Liver (tissue), 9 donors: ENCODE measurements around the gene DKKL1. TPM values are rescaled to one million over a fixed set of nuclear protein-coding genes. Genes with fewer than 3 reads are reported as not detected.

ENCODE experiments used
- DNase-seq: peaks from one replicate; pipeline ENCODE4 v3.0.0-alpha.2; 2017; ENCODE audit warnings: low spot score
- H3K27ac ChIP-seq, 2 donors: one replicate each; pipeline ENCODE4 v1.7.0; 2013; ENCODE audit warnings: inconsistent platforms in 2 of 2, low read length in 2 of 2, control low read depth in 1 of 2, low read depth in 1 of 2, mild to moderate bottlenecking in 1 of 2
- H3K27me3 ChIP-seq, 4 donors: one replicate each; pipeline versions ENCODE4 v1.6.1 to v1.7.0; 2013; ENCODE audit warnings: low read length in 3 of 4, inconsistent platforms in 1 of 4, mild to moderate bottlenecking in 1 of 4, moderate library complexity in 1 of 4; ENCODE audit not compliant: control insufficient read depth in 4 of 4, insufficient read depth in 4 of 4
- H3K36me3 ChIP-seq, 4 donors: one replicate each; pipeline versions ENCODE4 v1.6.1 to v1.7.0; 2013; ENCODE audit warnings: low read length in 3 of 4, mild to moderate bottlenecking in 3 of 4, low read depth in 1 of 4, moderate library complexity in 1 of 4; ENCODE audit not compliant: control insufficient read depth in 4 of 4, insufficient read depth in 3 of 4
- H3K4me1 ChIP-seq, 4 donors: one replicate each; pipeline versions ENCODE4 v1.6.1 to v1.7.0; 2013; ENCODE audit warnings: low read length in 3 of 4, mild to moderate bottlenecking in 3 of 4, moderate library complexity in 1 of 4; ENCODE audit not compliant: control insufficient read depth in 4 of 4, insufficient read depth in 4 of 4
- H3K4me3 ChIP-seq, 3 donors: one replicate each; pipeline versions ENCODE4 v1.6.1 to v1.7.0; 2013; ENCODE audit warnings: low read length in 3 of 3, control low read depth in 1 of 3, low read depth in 1 of 3, mild to moderate bottlenecking in 1 of 3
- H3K9ac ChIP-seq, 2 donors: one replicate each; pipeline ENCODE4 v1.7.0; 2013; ENCODE audit warnings: low read length in 2 of 2, mild to moderate bottlenecking in 2 of 2, moderate library complexity in 2 of 2, control low read depth in 1 of 2, low read depth in 1 of 2
- H3K9me3 ChIP-seq, 4 donors: one replicate each; pipeline versions ENCODE4 v1.6.1 to v1.7.0; 2013; ENCODE audit warnings: low read length in 3 of 4; ENCODE audit not compliant: control insufficient read depth in 4 of 4
- ATF3 ChIP-seq: IDR thresholded peaks from 2 replicates; pipeline ENCODE4 v1.6.1; 2016; ENCODE audit warnings: antibody characterized with exemption
- FOXA1 ChIP-seq: IDR thresholded peaks from 2 replicates; pipeline ENCODE4 v1.6.1; 2016; ENCODE audit warnings: antibody characterized with exemption
- FOXA2 ChIP-seq: IDR thresholded peaks from 2 replicates; pipeline ENCODE4 v1.6.1; 2016; ENCODE audit warnings: antibody characterized with exemption
- GABPA ChIP-seq, 2 donors: IDR thresholded peaks in 1 of 2; conservative IDR thresholded peaks in 1 of 2; 2 replicates each; pipeline ENCODE4 v1.6.1; 2016; ENCODE audit warnings: antibody characterized with exemption in 2 of 2, mild to moderate bottlenecking in 1 of 2, moderate library complexity in 1 of 2
- HNF4A ChIP-seq, 2 donors: conservative IDR thresholded peaks; 2 replicates each; pipeline ENCODE4 v1.6.1; 2016; ENCODE audit warnings: antibody characterized with exemption in 2 of 2, mild to moderate bottlenecking in 2 of 2
- JUND ChIP-seq, 2 donors: IDR thresholded peaks; 2 replicates each; pipeline ENCODE4 v1.6.1; 2016; ENCODE audit warnings: antibody characterized with exemption in 2 of 2
- MAX ChIP-seq: IDR thresholded peaks from 2 replicates; pipeline ENCODE4 v1.6.1; 2016; ENCODE audit warnings: antibody characterized with exemption
- NR2F2 ChIP-seq: IDR thresholded peaks from 2 replicates; pipeline ENCODE4 v1.6.1; 2016; ENCODE audit warnings: antibody characterized with exemption
- REST ChIP-seq: IDR thresholded peaks from 2 replicates; pipeline ENCODE4 v1.6.1; 2016; ENCODE audit warnings: antibody characterized with exemption, mild to moderate bottlenecking
- SP1 ChIP-seq: IDR thresholded peaks from 2 replicates; pipeline ENCODE4 v1.6.1; 2018; ENCODE audit warnings: antibody characterized with exemption, mild to moderate bottlenecking
- YY1 ChIP-seq: IDR thresholded peaks from 2 replicates; pipeline ENCODE4 v1.6.1; 2016; ENCODE audit warnings: antibody characterized with exemption, mild to moderate bottlenecking
- ZBTB33 ChIP-seq: IDR thresholded peaks from 2 replicates; pipeline ENCODE4 v1.6.1; 2016; ENCODE audit warnings: antibody characterized with exemption
- WGBS: extraction: QIAGEN DNeasy Blood & Tissue Kit; methylation state at CpG from one replicate; pipeline ENCODE4 v1.1.7; 2013; 5-methylcytosine and 5-hydroxymethylcytosine counted together
- polyA plus RNA-seq, 2 donors: library from polyadenylated mRNA; stranded (reverse) in 1 of 2; unstranded in 1 of 2; fragments of 200-250 nt in 1 of 2; fragments of >200 nt in 1 of 2; fragmentation: Nextera tagmentation in 1 of 2; extraction: Ambion mirVana in 1 of 2; gene quantifications; one replicate each; pipeline versions ENCODE4 v1.2.1 to v1.2.3, GENCODE V29; 2013 to 2015
- total RNA-seq, 2 donors: library from RNA; depleted of rRNA; stranded (reverse); fragments of >200 nt; gene quantifications; one replicate each; pipeline ENCODE4 v1.2.3, GENCODE V29; 2014
- donor health status: healthy.
- donor health status: healthy.
- donor health status: healthy.
- donor health status: healthy.
- donor health status: healthy.

DKKL1 gene
- total and polyA plus RNA-seq, 4 donors: 0.14 to 0.16 TPM; not detected in 2

- TF ChIP-seq FOXA1: no peak
- Histone ChIP-seq H3K9me3 (no peaks in the 10 kb centered on the region), H3K4me3 (peak within 1 kb of the TSS; percentile 56 to 74 (median 66)), H3K27me3 (no peaks in the 10 kb centered on the region), H3K36me3 (no peaks in the 10 kb centered on the region), H3K27ac (peak within 1 kb of the TSS; percentile 78 to 88), H3K9ac (peak within 1 kb of the TSS; percentile 45 to 69), H3K4me1 (peaks cover 5 to 20% (median 9%) of the 10 kb centered on the region in 4 donors)
- DNase-seq: peak; percentile 55
- 1% methylated on average over 52 of the region's 52 CpGs for WGBS
Observed at GRCh38 chr19:49362048-49362928, 1.4 kb upstream of the DKKL1 start, which contains the start of gene TEAD2. Gene TEAD2 (minus strand): TSS chr19:49362416. CDS start chr19:49360075, 2,341 bp downstream.

- H3K9ac ChIP-seq: peak overlapping the region in 1 of 2 donors; percentile 45
- peak overlapping the region in 2 of 3 donors; percentile 2 to 4 for H3K4me3 ChIP-seq
- WGBS: 1% methylated on average over 14 of the region's 14 CpGs
- H3K36me3 ChIP-seq: no peaks in the 10 kb centered on the region
- no peaks in the 10 kb centered on the region for H3K27me3 ChIP-seq
- DNase-seq: no peak
- peaks cover 5 to 20% (median 9%) of the 10 kb centered on the region in 4 donors for H3K4me1 ChIP-seq
- peak overlapping the region; percentile 78 to 88 for H3K27ac ChIP-seq
- H3K9me3 ChIP-seq: no peaks in the 10 kb centered on the region
- TF ChIP-seq FOXA2 (no peak), HNF4A (conservative IDR thresholded peaks at IDR 0.05) (no peak), JUND (IDR thresholded peaks at IDR 0.05) (no peak), ZBTB33 (no peak), GABPA (IDR thresholded peaks at IDR 0.05 in 1 of 2, conservative IDR thresholded peaks at IDR 0.05 in 1 of 2) (no peak), ATF3 (no peak), MAX (no peak)
Observed at GRCh38 chr19:49362929-49363267, 779 bp upstream of the DKKL1 start.

GRCh38 chr19:49364083-49364737, 533 bp downstream of the DKKL1 start:
- H3K27ac ChIP-seq: no peak overlapping the region
- WGBS: 73% methylated on average over 27 of the region's 27 CpGs
- no peaks in the 10 kb centered on the region for H3K27me3 ChIP-seq
- H3K4me1 ChIP-seq: peaks cover 5 to 20% (median 9%) of the 10 kb centered on the region in 4 donors
- no peak overlapping the region for H3K4me3 ChIP-seq
- H3K9me3 ChIP-seq: peaks cover 0 to 6% (median 3%) of the 10 kb centered on the region in 4 donors
- no peak for DNase-seq
- TF ChIP-seq NR2F2 (no peak), SP1 (no peak), FOXA1 (no peak), YY1 (no peak), ATF3 (no peak), MAX (no peak), REST (no peak)
- no peaks in the 10 kb centered on the region for H3K36me3 ChIP-seq
- no peak overlapping the region for H3K9ac ChIP-seq
